Measurements from ENCODE around the gene EXOG. TPM values are rescaled to one million over a fixed set of nuclear protein-coding genes. Genes with fewer than 3 reads are reported as not detected.

EXOG gene
- total RNA-seq, 1 donor from 2014 or later: 14.1 TPM

DNA sequence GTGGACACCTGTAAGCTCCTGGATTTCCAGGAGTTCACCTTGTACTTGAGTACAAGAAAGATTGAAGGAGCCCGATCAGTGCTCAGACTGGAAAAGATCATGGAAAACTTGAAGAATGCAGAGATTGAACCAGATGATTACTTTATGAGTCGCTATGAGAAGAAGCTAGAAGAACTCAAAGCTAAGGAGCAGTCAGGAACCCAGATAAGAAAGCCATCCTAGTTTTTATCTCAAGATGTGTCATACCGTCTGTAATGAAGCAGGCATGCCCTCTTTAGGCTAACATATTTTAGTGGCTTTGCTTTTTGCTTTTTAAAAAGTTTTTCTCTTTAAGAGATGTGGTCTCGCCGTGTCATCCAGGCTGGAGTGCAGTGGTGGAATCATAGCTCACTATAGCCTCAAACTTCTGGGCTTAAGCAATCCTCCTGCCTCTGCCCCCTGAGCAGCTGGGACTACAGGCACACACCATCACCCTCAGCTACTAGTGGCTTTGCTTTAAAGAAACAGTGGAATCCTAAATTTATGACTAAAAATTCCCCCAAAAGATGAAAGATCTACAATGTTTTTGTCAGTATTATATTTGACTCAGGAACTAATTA lies 28.1 kb downstream of the EXOG start:
- H3K36me3 ChIP-seq (ENCODE audit: control insufficient read depth in 3 of 3, insufficient read depth in 3 of 3, low read length in 3 of 3): peaks cover 3 to 22% (median 21%) of the 10 kb centered on the region in 3 donors
- no peak overlapping the region for H3K27ac ChIP-seq (ENCODE audit: low read depth, low read length)
- no peak overlapping the region for H3K9ac ChIP-seq (ENCODE audit: low read depth in 1 of 3, low read length in 3 of 3)
- H3K27me3 ChIP-seq (ENCODE audit: control insufficient read depth in 3 of 3, insufficient read depth in 3 of 3, low read length in 3 of 3): no peaks in the 10 kb centered on the region
- H3K4me1 ChIP-seq (ENCODE audit: control insufficient read depth in 3 of 3, insufficient read depth in 3 of 3, low read length in 3 of 3): peaks cover 0 to 10% (median 6%) of the 10 kb centered on the region in 3 donors
- no peaks in the 10 kb centered on the region for H3K9me3 ChIP-seq (ENCODE audit: control insufficient read depth in 3 of 3, low read length in 3 of 3)
- H3K4me3 ChIP-seq (ENCODE audit: low read length in 3 of 3): no peak overlapping the region

DNA sequence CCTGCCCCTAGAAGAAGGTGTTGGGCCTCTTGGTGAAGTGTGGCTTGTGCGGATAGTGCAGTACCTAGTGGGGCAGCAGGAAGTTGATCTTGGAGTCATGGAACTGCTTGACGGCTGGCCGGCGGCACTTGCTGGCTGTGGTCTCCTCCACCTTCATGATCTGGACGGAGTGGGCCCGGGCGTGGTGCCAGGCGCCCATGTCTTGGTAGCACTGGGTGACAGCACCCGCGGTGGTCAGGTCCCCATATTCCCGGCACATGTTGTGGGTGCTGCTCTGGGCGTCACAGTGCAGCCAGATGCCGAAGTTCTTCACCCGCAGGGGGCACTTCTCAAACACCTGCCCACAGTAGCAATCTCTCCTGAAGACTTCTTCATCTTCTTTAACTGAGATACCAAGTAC lies 30.7 kb downstream of the EXOG start:
- H3K9ac ChIP-seq (ENCODE audit: low read depth in 1 of 3, low read length in 3 of 3): no peak overlapping the region
- H3K27ac ChIP-seq (ENCODE audit: low read depth, low read length): no peak overlapping the region
- H3K4me3 ChIP-seq (ENCODE audit: low read length in 3 of 3): no peak overlapping the region
- H3K36me3 ChIP-seq (ENCODE audit: control insufficient read depth in 3 of 3, insufficient read depth in 3 of 3, low read length in 3 of 3): peaks cover 5 to 22% (median 21%) of the 10 kb centered on the region in 3 donors
- H3K27me3 ChIP-seq (ENCODE audit: control insufficient read depth in 3 of 3, insufficient read depth in 3 of 3, low read length in 3 of 3): no peaks in the 10 kb centered on the region
- no peaks in the 10 kb centered on the region for H3K4me1 ChIP-seq (ENCODE audit: control insufficient read depth in 3 of 3, insufficient read depth in 3 of 3, low read length in 3 of 3)
- no peaks in the 10 kb centered on the region for H3K9me3 ChIP-seq (ENCODE audit: control insufficient read depth in 3 of 3, low read length in 3 of 3)

GRCh38 chr3:38528457-38528856 lies 32.3 kb downstream of the EXOG start:
- Histone ChIP-seq H3K4me1 (ENCODE audit: control insufficient read depth in 3 of 3, insufficient read depth in 3 of 3, low read length in 3 of 3) (no peaks in the 10 kb centered on the region), H3K9ac (ENCODE audit: low read depth in 1 of 3, low read length in 3 of 3) (no peak overlapping the region), H3K27ac (ENCODE audit: low read depth, low read length) (no peak overlapping the region), H3K9me3 (ENCODE audit: control insufficient read depth in 3 of 3, low read length in 3 of 3) (no peaks in the 10 kb centered on the region), H3K36me3 (ENCODE audit: control insufficient read depth in 3 of 3, insufficient read depth in 3 of 3, low read length in 3 of 3) (peaks cover 2 to 21% (median 19%) of the 10 kb centered on the region in 3 donors), H3K27me3 (ENCODE audit: control insufficient read depth in 3 of 3, insufficient read depth in 3 of 3, low read length in 3 of 3) (no peaks in the 10 kb centered on the region), H3K4me3 (ENCODE audit: low read length in 3 of 3) (no peak overlapping the region)

DNA sequence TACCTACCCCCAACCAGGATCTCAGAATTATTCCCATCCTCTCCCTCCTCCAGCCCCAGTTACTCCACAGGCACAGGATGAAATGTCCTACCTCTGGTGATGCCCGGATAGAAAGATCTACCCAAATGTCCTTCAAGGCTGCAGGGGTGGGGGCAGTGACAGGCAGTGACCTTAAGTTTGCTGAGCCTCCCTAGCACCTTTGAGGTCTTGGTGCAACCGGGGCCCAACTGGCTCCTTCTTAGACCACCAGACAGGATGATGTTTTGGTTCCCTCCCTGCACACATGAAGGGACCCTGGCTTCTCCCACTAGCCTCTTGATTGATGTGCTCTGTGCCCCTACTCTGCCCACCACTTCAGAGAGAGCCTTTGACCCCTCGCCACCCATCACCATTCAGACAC lies 36.4 kb downstream of the EXOG start:
- no peak overlapping the region for H3K27ac ChIP-seq (ENCODE audit: low read depth, low read length)
- no peaks in the 10 kb centered on the region for H3K27me3 ChIP-seq (ENCODE audit: control insufficient read depth in 3 of 3, insufficient read depth in 3 of 3, low read length in 3 of 3)
- no peaks in the 10 kb centered on the region for H3K9me3 ChIP-seq (ENCODE audit: control insufficient read depth in 3 of 3, low read length in 3 of 3)
- no peak overlapping the region for H3K4me3 ChIP-seq (ENCODE audit: low read length in 3 of 3)
- H3K9ac ChIP-seq (ENCODE audit: low read depth in 1 of 3, low read length in 3 of 3): no peak overlapping the region
- H3K4me1 ChIP-seq (ENCODE audit: control insufficient read depth in 3 of 3, insufficient read depth in 3 of 3, low read length in 3 of 3): no peaks in the 10 kb centered on the region
- peaks cover 0 to 7% (median 3%) of the 10 kb centered on the region in 3 donors for H3K36me3 ChIP-seq (ENCODE audit: control insufficient read depth in 3 of 3, insufficient read depth in 3 of 3, low read length in 3 of 3)

GRCh38 chr3:38533285-38533976 lies 37.3 kb downstream of the EXOG start:
- H3K27me3 ChIP-seq (ENCODE audit: control insufficient read depth in 3 of 3, insufficient read depth in 3 of 3, low read length in 3 of 3): no peaks in the 10 kb centered on the region
- H3K4me3 ChIP-seq (ENCODE audit: low read length in 3 of 3): no peak overlapping the region
- H3K9me3 ChIP-seq (ENCODE audit: control insufficient read depth in 3 of 3, low read length in 3 of 3): no peaks in the 10 kb centered on the region
- no peak overlapping the region for H3K9ac ChIP-seq (ENCODE audit: low read depth in 1 of 3, low read length in 3 of 3)
- H3K4me1 ChIP-seq (ENCODE audit: control insufficient read depth in 3 of 3, insufficient read depth in 3 of 3, low read length in 3 of 3): no peaks in the 10 kb centered on the region
- H3K36me3 ChIP-seq (ENCODE audit: control insufficient read depth in 3 of 3, insufficient read depth in 3 of 3, low read length in 3 of 3): peaks cover 0 to 7% (median 0%) of the 10 kb centered on the region in 3 donors
- no peak overlapping the region for H3K27ac ChIP-seq (ENCODE audit: low read depth, low read length)

GRCh38 chr3:38534180-38534579 lies 38.0 kb downstream of the EXOG start:
- no peaks in the 10 kb centered on the region for H3K9me3 ChIP-seq (ENCODE audit: control insufficient read depth in 3 of 3, low read length in 3 of 3)
- no peak overlapping the region for H3K4me3 ChIP-seq (ENCODE audit: low read length in 3 of 3)
- no peaks in the 10 kb centered on the region for H3K27me3 ChIP-seq (ENCODE audit: control insufficient read depth in 3 of 3, insufficient read depth in 3 of 3, low read length in 3 of 3)
- no peak overlapping the region for H3K27ac ChIP-seq (ENCODE audit: low read depth, low read length)
- H3K9ac ChIP-seq (ENCODE audit: low read depth in 1 of 3, low read length in 3 of 3): no peak overlapping the region
- peaks cover 0 to 7% (median 0%) of the 10 kb centered on the region in 3 donors for H3K36me3 ChIP-seq (ENCODE audit: control insufficient read depth in 3 of 3, insufficient read depth in 3 of 3, low read length in 3 of 3)
- no peaks in the 10 kb centered on the region for H3K4me1 ChIP-seq (ENCODE audit: control insufficient read depth in 3 of 3, insufficient read depth in 3 of 3, low read length in 3 of 3)

GRCh38 chr3:38534604-38535003 lies 38.5 kb downstream of the EXOG start:
- H3K27ac ChIP-seq (ENCODE audit: low read depth, low read length): no peak overlapping the region
- no peaks in the 10 kb centered on the region for H3K4me1 ChIP-seq (ENCODE audit: control insufficient read depth in 3 of 3, insufficient read depth in 3 of 3, low read length in 3 of 3)
- peaks cover 0 to 7% (median 0%) of the 10 kb centered on the region in 3 donors for H3K36me3 ChIP-seq (ENCODE audit: control insufficient read depth in 3 of 3, insufficient read depth in 3 of 3, low read length in 3 of 3)
- H3K9me3 ChIP-seq (ENCODE audit: control insufficient read depth in 3 of 3, low read length in 3 of 3): no peaks in the 10 kb centered on the region
- no peaks in the 10 kb centered on the region for H3K27me3 ChIP-seq (ENCODE audit: control insufficient read depth in 3 of 3, insufficient read depth in 3 of 3, low read length in 3 of 3)
- no peak overlapping the region for H3K4me3 ChIP-seq (ENCODE audit: low read length in 3 of 3)
- no peak overlapping the region for H3K9ac ChIP-seq (ENCODE audit: low read depth in 1 of 3, low read length in 3 of 3)

GRCh38 chr3:38536671-38537070 lies 40.5 kb downstream of the EXOG start:
- peaks cover 0 to 5% (median 0%) of the 10 kb centered on the region in 3 donors for H3K36me3 ChIP-seq (ENCODE audit: control insufficient read depth in 3 of 3, insufficient read depth in 3 of 3, low read length in 3 of 3)
- no peak overlapping the region for H3K9ac ChIP-seq (ENCODE audit: low read depth in 1 of 3, low read length in 3 of 3)
- H3K9me3 ChIP-seq (ENCODE audit: control insufficient read depth in 3 of 3, low read length in 3 of 3): no peaks in the 10 kb centered on the region
- H3K27me3 ChIP-seq (ENCODE audit: control insufficient read depth in 3 of 3, insufficient read depth in 3 of 3, low read length in 3 of 3): no peaks in the 10 kb centered on the region
- no peak overlapping the region for H3K27ac ChIP-seq (ENCODE audit: low read depth, low read length)
- no peak overlapping the region for H3K4me3 ChIP-seq (ENCODE audit: low read length in 3 of 3)
- peaks cover 0 to 4% (median 4%) of the 10 kb centered on the region in 3 donors for H3K4me1 ChIP-seq (ENCODE audit: control insufficient read depth in 3 of 3, insufficient read depth in 3 of 3, low read length in 3 of 3)

DNA sequence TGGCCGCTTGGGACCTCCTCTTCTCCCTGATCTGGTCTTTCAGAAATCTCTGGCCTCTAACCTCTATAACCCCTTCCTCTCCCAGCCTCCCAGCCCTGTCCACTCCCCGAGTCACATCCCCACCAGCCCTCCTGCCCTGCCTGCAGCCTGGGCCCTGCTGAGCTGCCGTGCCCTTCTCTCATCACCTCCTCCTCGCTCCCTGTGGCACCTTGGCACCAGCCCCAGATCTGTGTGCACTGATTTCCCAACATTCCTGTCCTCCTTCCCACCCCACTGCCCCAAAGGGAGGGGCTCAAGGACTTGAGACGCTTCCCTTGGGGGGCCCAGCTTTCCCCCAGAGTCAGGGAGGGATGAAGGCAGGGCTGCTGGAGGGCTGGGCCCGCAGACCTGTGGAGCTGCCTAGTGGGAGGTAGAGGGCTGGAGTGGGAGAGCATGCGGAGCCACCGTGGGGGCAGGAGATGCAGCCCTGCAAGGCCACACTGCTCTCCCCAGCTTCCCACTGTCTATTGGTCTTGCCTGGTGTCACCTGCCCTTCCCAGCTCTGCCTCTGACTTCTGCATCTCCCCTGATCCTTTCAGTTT lies 42.7 kb downstream of the EXOG start:
- H3K9ac ChIP-seq (ENCODE audit: low read depth in 1 of 3, low read length in 3 of 3): no peak overlapping the region
- peaks cover 0 to 5% (median 0%) of the 10 kb centered on the region in 3 donors for H3K36me3 ChIP-seq (ENCODE audit: control insufficient read depth in 3 of 3, insufficient read depth in 3 of 3, low read length in 3 of 3)
- H3K27me3 ChIP-seq (ENCODE audit: control insufficient read depth in 3 of 3, insufficient read depth in 3 of 3, low read length in 3 of 3): no peaks in the 10 kb centered on the region
- no peak overlapping the region for H3K4me3 ChIP-seq (ENCODE audit: low read length in 3 of 3)
- peaks cover 6 to 26% (median 26%) of the 10 kb centered on the region in 3 donors for H3K4me1 ChIP-seq (ENCODE audit: control insufficient read depth in 3 of 3, insufficient read depth in 3 of 3, low read length in 3 of 3)
- H3K9me3 ChIP-seq (ENCODE audit: control insufficient read depth in 3 of 3, low read length in 3 of 3): no peaks in the 10 kb centered on the region
- H3K27ac ChIP-seq (ENCODE audit: low read depth, low read length): no peak overlapping the region

- H3K36me3 ChIP-seq (ENCODE audit: control insufficient read depth in 3 of 3, insufficient read depth in 3 of 3, low read length in 3 of 3): peaks cover 0 to 3% (median 0%) of the 10 kb centered on the region in 3 donors
- no peaks in the 10 kb centered on the region for H3K27me3 ChIP-seq (ENCODE audit: control insufficient read depth in 3 of 3, insufficient read depth in 3 of 3, low read length in 3 of 3)
- no peaks in the 10 kb centered on the region for H3K9me3 ChIP-seq (ENCODE audit: control insufficient read depth in 3 of 3, low read length in 3 of 3)
- H3K4me3 ChIP-seq (ENCODE audit: low read length in 3 of 3): no peak overlapping the region
- H3K27ac ChIP-seq (ENCODE audit: low read depth, low read length): no peak overlapping the region
- peak overlapping the region in 1 of 3 donors; percentile 45 for H3K9ac ChIP-seq (ENCODE audit: low read depth in 1 of 3, low read length in 3 of 3)
- peaks cover 6 to 36% (median 29%) of the 10 kb centered on the region in 3 donors for H3K4me1 ChIP-seq (ENCODE audit: control insufficient read depth in 3 of 3, insufficient read depth in 3 of 3, low read length in 3 of 3)
Measured at GRCh38 chr3:38541806-38542205, 45.7 kb downstream of the EXOG start.
